COLO829 (cell line): Measurements from ENCODE around the gene OR4A15.

Source experiments
- DNase-seq: peaks from one replicate; pipeline ENCODE4 v3.0.0; 2012; ENCODE audit warnings: low spot score

OR4A15 gene

DNA sequence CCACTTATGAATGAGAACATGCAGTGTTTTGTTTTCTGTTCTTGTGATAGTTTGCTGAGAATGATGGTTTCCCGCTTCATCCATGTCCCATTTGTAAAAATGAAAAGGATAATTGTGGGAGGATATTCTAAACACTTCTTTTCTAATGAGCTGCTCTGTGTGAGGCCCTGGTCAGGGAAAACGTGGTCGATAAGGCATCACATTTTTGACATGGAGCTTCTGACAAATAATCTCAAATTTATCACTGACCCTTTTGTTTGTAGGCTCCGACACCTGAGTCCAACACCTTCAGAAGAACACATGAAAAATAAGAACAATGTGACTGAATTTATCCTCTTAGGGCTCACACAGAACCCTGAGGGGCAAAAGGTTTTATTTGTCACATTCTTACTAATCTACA, at the start of gene OR4A15:
TSS of gene OR4A15 (plus strand) at position 301 of the 400 bp plus-strand sequence. CDS start at position 301, 0 bp downstream.
- DNase-seq: no peak

DNA sequence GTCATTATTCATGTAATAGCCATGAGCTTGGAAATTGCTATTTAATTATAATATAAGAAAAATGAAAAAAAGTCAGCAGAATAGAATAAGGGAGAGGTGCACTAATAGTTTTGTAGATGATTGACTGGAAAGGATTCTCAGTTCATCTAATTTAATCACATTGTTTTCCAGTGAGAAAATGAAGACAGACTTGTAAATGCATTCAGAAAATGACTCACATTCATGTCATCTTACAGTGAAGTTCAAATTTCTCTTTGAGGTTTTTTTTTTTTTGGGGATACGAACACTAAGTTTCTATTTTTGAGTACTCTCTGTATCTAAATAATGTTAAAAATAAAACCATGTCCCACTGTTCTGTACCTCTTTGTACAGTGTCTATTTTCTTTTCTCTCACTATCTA, 43.3 kb upstream of the OR4A15 start:
- DNase-seq: peak; percentile 1

DNA sequence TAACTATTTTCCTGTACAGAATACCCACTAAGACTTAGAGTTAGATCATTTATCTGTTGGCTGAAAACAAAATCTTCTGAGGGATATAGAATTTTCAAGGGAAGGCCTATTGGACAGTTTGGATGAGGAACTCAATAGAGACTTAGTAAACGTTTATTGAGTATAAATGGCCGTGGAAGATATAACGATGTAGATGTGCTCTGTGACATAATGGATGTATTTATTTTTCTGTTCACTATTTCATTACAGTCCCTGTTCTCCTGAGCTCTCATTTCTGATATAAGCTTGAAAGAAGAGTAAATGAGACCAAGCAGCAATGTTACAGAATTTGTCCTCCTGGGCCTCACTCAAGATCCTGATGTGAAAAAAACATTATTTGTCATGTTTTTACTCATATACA, 24.9 kb upstream of the OR4A15 start, which contains the start of gene OR4A16:
TSS of gene OR4A16 (plus strand) at position 301 of the 400 bp plus-strand sequence. CDS start at position 301, 0 bp downstream.
- no peak for DNase-seq

DNA sequence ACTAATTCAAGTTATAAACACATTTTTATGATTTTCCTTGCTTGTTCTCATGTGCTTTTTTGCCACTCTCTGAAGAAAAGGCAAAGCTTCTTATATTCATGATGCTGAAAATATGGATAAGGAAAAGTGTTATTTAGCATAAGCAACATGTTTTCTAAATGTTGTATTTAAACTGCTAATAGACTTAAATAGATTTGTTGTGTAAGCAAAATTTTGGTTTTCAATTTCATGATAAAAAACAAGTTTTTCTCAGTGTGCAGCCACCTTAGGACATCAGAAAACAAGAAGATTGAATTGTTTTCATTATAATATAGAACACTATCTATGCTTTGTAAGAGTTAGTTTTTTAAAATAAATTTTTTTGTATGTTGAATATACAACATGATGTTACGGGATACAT, 22.5 kb upstream of the OR4A15 start:
- no peak for DNase-seq

DNA sequence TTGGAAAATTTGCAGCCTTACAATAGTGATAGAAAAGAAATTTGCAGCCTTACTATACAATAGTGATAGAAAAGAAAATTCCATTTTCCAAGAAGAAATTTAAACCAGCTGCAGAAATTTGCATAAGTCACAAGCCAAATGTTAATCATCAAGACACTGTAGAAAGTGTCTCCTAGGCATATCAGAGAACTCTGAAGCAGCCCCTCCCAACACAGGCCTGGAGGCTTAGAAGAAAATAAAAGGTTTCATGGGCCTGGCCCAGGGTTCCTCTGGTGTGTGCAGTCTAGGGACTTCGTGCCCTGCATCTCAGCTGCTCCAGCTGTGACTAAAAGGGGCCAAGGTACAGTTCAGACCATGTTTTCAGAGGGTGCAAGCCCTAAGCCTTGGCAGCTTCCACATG, 18.7 kb upstream of the OR4A15 start:
- no peak for DNase-seq

DNA sequence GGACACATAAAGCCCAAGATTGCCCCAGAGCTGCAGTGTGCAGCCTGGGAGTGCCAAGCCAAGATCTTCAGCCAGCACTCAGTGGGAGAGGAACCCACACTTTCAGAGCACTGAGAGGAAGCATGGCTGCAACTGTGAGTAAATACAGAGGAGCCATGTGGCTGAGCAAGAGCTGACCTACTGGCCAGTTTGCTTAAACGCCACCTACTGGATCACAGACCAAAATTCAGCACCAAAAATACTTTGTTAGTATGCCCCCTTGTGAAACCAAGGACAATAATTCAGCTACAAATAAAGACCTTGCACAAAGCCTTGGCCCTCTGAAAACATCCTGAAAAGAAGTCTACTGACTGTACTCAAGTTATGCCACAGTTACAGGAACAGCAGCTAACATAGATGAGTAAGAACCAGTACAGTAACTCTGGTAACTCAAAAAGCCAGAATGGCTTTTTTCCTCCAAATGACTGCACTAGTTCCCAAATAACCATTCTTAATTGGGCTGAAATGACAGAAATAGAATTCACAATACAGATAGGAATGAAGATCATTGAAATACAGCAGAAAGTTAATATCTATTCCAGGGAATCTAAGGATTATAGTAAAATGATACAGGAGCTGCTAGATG, 10.1 kb upstream of the OR4A15 start:
- peak; percentile 5 for DNase-seq

DNA sequence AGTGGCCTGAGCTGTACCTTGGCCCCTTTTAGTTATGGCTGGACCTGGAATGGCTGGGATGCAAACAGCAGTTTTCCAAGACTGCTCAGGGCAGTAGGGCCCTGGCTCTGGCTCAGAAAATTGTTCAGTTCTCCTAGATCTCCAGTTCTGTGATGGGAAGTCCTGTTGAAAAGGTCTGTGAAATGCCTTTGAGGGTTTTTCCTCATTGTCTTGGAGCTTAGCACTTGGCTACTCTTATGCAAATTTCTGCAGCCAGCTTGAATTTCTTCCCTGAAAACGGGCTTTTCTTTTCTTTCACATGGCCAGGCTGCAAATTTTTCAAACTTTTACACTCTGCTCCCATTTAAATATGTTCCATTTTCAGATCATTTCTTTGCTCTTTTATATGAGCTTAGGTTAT, 33.2 kb downstream of the OR4A15 start:
- DNase-seq: no peak
